Stimulated activated effector memory CD8-positive, alpha-beta T cell treated with anti-CD3 and anti-CD28 coated beads, Interleukin-12 subunit alpha, Interleukin-12 subunit beta, amount 100 ng/mL, for 72 hours (primary cell): ENCODE data around the gene C4orf51.

Source experiments
- ATAC-seq: fragments of 150-1000 bp; cut with Tn5 transposase; 2 replicates; pipeline ENCODE4 v1.10.0; 2021
- DNase-seq, 2 donors: peaks; one replicate each; pipeline ENCODE4 v3.0.0; 2021 to 2022; ENCODE audit warnings: low spot score in 2 of 2
- H3K27ac Mint-ChIP-seq: one replicate; pipeline ENCODE4 v1.8.0; 2022; ENCODE audit warnings: mild to moderate bottlenecking, mixed read lengths
- H3K36me3 Mint-ChIP-seq: one replicate; pipeline ENCODE4 v1.8.0; 2022; ENCODE audit warnings: mild to moderate bottlenecking, mixed read lengths
- H3K4me1 Mint-ChIP-seq: one replicate; pipeline ENCODE4 v1.8.0; 2022; ENCODE audit warnings: mixed read lengths
- H3K4me3 Mint-ChIP-seq: one replicate; pipeline ENCODE4 v1.8.0; 2022; ENCODE audit warnings: mild to moderate bottlenecking, mixed read lengths
- H3K9me3 Mint-ChIP-seq: one replicate; pipeline ENCODE4 v1.8.0; 2022; ENCODE audit warnings: mixed read lengths

The C4orf51 gene

DNA sequence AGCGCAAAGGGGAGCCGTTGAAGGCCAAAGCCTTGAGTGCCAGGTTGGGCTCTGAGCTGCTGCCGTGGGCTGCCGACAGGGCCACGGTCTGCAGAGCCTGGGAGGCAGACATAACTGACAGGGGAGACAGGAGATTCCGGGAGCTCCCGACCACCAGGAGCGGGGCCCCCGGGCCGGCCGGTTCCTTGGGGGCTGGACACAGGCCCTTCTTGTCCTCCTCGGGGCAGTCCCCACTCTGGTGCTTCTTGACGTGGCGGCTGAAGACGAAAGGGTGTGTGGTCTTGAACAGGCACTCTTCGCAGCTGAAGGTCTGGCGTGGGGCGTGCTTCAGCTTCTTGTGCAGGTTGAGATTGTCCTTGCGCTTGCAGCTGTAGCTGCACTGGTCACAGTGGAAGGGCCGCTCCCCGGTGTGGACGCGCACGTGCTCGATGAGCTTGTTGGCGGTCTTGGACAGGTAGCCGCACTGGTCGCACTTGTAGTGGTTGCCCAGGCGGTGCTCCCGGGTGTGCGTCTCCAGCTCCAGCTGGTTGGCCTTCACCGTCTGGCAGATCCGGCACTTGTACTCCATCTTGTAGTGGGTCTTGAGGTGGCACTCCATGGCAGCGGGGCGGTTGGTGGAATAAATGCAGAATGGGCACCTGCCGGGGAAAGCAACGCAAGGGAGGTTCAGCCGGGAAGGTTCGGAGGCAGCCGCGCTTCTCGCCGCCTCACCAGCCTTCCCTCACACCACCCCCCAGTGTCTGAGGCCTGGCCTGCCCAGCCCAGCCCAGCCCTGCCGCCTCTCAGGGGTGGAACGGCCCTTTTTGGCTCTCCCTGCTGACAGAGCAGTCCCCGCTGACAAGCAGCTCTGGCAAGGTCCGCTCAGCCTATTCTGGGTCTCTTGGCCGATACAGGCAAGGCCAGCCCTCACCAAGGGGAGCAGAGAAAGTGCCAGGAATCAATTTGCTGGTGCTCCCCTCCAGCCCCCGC, 81.3 kb downstream of the C4orf51 start:
- no peak for ATAC-seq
- DNase-seq: no peak
- Mint-ChIP-seq H3K9me3 (no peaks in the 10 kb centered on the region), H3K4me3 (no peak overlapping the region), H3K36me3 (peaks cover 72% of the 10 kb centered on the region), H3K27ac (no peak overlapping the region), H3K4me1 (peaks cover 25% of the 10 kb centered on the region)

- no peak for ATAC-seq
- no peaks in the 10 kb centered on the region for H3K9me3 Mint-ChIP-seq
- H3K4me1 Mint-ChIP-seq: peaks cover 32% of the 10 kb centered on the region
- no peak overlapping the region for H3K27ac Mint-ChIP-seq
- no peak for DNase-seq
- H3K4me3 Mint-ChIP-seq: no peak overlapping the region
- H3K36me3 Mint-ChIP-seq: peaks cover 87% of the 10 kb centered on the region
These were observed 82.8 kb downstream of the C4orf51 start for GRCh38 chr4:145762719-145763118.

GRCh38 chr4:145763399-145763798, 83.5 kb downstream of the C4orf51 start:
- Mint-ChIP-seq H3K4me1 (peaks cover 28% of the 10 kb centered on the region), H3K27ac (no peak overlapping the region), H3K9me3 (no peaks in the 10 kb centered on the region), H3K36me3 (peaks cover 89% of the 10 kb centered on the region), H3K4me3 (no peak overlapping the region)
- ATAC-seq (no peak), DNase-seq (no peak)

GRCh38 chr4:145766273-145766672, 86.3 kb downstream of the C4orf51 start:
- ATAC-seq (peak; percentile 32), DNase-seq (no peak)
- H3K9me3 Mint-ChIP-seq: no peaks in the 10 kb centered on the region
- peak overlapping the region; percentile 58 for H3K27ac Mint-ChIP-seq
- peaks cover 69% of the 10 kb centered on the region for H3K36me3 Mint-ChIP-seq
- peaks cover 13% of the 10 kb centered on the region for H3K4me1 Mint-ChIP-seq
- H3K4me3 Mint-ChIP-seq: no peak overlapping the region

DNA sequence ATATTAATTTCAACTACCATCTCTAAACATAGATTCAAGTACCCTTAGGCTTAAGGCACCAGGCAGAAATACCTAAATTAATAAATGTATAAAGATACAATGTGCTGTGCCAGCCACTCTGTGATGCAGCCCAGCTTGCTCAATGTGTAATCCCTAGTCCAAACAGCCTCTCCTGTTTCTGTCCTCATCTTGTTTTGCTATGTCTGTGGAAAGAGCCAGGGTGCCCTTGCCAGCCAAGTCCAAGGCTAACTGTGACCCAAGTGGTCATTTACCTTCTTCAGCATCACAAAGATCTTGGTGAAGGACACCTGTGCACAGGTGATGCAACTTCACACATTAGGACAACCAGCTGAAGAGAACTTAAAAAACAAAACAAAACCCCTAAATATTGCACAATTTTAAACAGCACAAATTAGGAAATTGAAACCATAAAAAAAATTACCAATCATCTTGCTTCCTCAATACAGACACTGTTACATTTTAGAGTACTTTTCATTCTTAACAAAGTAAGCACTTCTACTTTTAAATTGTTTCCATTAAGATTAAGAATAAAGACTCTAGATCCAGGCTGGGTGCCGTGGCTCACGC, 89.6 kb downstream of the C4orf51 start:
- no peak for DNase-seq
- Mint-ChIP-seq H3K36me3 (peaks cover 68% of the 10 kb centered on the region), H3K4me3 (no peak overlapping the region), H3K27ac (no peak overlapping the region), H3K4me1 (peaks cover 31% of the 10 kb centered on the region), H3K9me3 (no peaks in the 10 kb centered on the region)
- ATAC-seq: no peak

- no peak for ATAC-seq
- peaks cover 68% of the 10 kb centered on the region for H3K36me3 Mint-ChIP-seq
- peaks cover 31% of the 10 kb centered on the region for H3K4me1 Mint-ChIP-seq
- DNase-seq: no peak
- H3K9me3 Mint-ChIP-seq: no peaks in the 10 kb centered on the region
- no peak overlapping the region for H3K27ac Mint-ChIP-seq
- H3K4me3 Mint-ChIP-seq: no peak overlapping the region
These were observed 90.2 kb downstream of the C4orf51 start for GRCh38 chr4:145770124-145770523.

GRCh38 chr4:145772347-145772746, 92.4 kb downstream of the C4orf51 start:
- DNase-seq (no peak), ATAC-seq (no peak)
- H3K9me3 Mint-ChIP-seq: no peaks in the 10 kb centered on the region
- H3K4me1 Mint-ChIP-seq: peaks cover 19% of the 10 kb centered on the region
- peaks cover 66% of the 10 kb centered on the region for H3K36me3 Mint-ChIP-seq
- no peak overlapping the region for H3K27ac Mint-ChIP-seq
- no peak overlapping the region for H3K4me3 Mint-ChIP-seq

DNA sequence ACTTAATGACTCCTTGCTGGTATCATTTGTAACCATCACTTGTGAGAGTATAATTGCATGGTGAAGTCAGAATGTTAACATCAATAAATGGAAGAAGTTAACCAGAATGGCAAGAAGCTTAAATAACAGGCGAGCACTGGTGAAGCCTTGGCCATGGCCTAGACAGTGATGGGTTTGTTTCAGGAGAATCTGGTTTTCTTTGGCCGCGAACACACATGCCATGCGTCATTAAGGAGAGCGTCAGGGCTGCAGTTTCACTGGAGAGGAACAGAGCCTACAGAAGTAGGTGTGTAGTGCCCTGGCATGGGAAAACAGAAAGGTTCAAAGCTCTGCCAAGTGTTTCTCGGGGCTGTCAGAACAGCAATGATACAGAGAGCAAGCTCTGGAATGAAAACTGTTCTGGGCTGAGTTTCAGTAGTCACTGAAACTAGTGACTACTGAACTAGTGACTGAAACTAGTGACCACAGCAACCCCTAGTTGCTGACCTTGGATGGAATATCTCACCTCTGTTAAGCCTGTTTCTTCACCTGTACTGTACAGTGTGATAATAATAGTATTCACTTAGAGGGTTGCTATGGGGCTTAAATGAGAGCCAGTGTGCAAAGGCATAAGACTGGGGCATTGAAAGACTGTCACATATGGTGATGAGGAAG, 93.8 kb downstream of the C4orf51 start:
- Mint-ChIP-seq H3K4me3 (no peak overlapping the region), H3K9me3 (no peaks in the 10 kb centered on the region), H3K4me1 (peaks cover 18% of the 10 kb centered on the region), H3K36me3 (peaks cover 70% of the 10 kb centered on the region), H3K27ac (peak overlapping the region; percentile 78)
- peak; percentile 73 for ATAC-seq
- DNase-seq: no peak

DNA sequence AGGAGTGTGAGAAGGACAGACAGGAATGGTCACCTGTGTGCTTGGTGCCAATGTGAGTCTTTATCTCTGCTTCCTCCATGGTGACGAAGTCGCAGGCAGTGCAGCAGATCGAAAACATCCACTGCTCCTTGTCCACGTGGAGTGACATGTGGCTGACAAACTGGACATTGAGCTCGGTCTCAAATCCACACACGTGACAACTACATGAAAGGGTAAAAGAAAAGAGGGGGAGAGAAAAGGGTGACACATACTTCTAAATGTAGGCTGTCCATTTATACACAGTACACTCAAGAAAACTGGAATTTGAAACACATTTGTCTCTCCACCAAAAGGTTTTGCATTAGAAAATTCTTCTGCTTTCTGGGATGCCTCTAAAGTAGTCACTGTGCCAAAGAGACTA, 94.5 kb downstream of the C4orf51 start:
- Mint-ChIP-seq H3K4me1 (peaks cover 18% of the 10 kb centered on the region), H3K36me3 (peaks cover 78% of the 10 kb centered on the region)

DNA sequence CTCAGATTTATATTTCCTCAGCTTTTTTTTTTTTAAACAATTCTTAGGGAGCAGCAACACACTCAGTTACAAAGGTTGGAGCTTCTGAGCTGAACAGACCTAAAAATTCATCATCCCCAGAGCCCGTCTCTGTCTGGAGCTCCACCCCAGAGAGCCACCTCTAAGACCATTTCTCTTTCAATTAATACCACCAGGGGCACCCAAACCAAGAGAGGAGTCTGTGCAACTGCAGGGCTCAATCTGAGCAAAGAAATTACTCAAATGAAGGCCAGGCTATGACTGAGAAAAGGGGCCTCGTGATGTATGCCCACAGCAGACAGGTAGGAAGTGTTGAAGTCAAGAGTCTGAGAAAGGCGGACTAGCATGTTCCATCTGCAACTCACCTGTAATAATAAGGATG, 95.5 kb downstream of the C4orf51 start:
- H3K27ac Mint-ChIP-seq: peak overlapping the region; percentile 12

More for the DNA sequence above, 94.5 kb downstream of the C4orf51 start:
- peak overlapping the region; percentile 78 for H3K27ac Mint-ChIP-seq
- no peak for DNase-seq
- H3K9me3 Mint-ChIP-seq: no peaks in the 10 kb centered on the region
- ATAC-seq: no peak
- no peak overlapping the region for H3K4me3 Mint-ChIP-seq

GRCh38 chr4:145776208-145776607, 96.3 kb downstream of the C4orf51 start:
- no peak overlapping the region for H3K27ac Mint-ChIP-seq

More for the DNA sequence above, 95.5 kb downstream of the C4orf51 start:
- no peak for DNase-seq
- Mint-ChIP-seq H3K4me3 (no peak overlapping the region), H3K36me3 (peaks cover 80% of the 10 kb centered on the region), H3K9me3 (no peaks in the 10 kb centered on the region), H3K4me1 (peaks cover 18% of the 10 kb centered on the region)
- ATAC-seq: peak; percentile 68

GRCh38 chr4:145779319-145779801, 99.4 kb downstream of the C4orf51 start:
- H3K9me3 Mint-ChIP-seq: peaks cover 5% of the 10 kb centered on the region
- H3K27ac Mint-ChIP-seq: no peak overlapping the region
- no peak overlapping the region for H3K4me3 Mint-ChIP-seq
- DNase-seq: no peak
- H3K4me1 Mint-ChIP-seq: peaks cover 28% of the 10 kb centered on the region
- peaks cover 73% of the 10 kb centered on the region for H3K36me3 Mint-ChIP-seq
- no peak for ATAC-seq

More at GRCh38 chr4:145776208-145776607, 96.3 kb downstream of the C4orf51 start:
- peaks cover 78% of the 10 kb centered on the region for H3K36me3 Mint-ChIP-seq
- peaks cover 19% of the 10 kb centered on the region for H3K4me1 Mint-ChIP-seq
- H3K4me3 Mint-ChIP-seq: no peak overlapping the region
- DNase-seq (no peak), ATAC-seq (no peak)
- H3K9me3 Mint-ChIP-seq: no peaks in the 10 kb centered on the region

- ATAC-seq: no peak
- no peak overlapping the region for H3K4me3 Mint-ChIP-seq
- no peak for DNase-seq
- peaks cover 36% of the 10 kb centered on the region for H3K4me1 Mint-ChIP-seq
- H3K36me3 Mint-ChIP-seq: peaks cover 53% of the 10 kb centered on the region
- H3K9me3 Mint-ChIP-seq: peaks cover 11% of the 10 kb centered on the region
- peak overlapping the region; percentile 67 for H3K27ac Mint-ChIP-seq
These were observed 101.4 kb downstream of the C4orf51 start for GRCh38 chr4:145781351-145781750.
